ENCODE measurements around the gene P2RX1. TPM values are rescaled to one million over a fixed set of nuclear protein-coding genes. Genes with fewer than 3 reads are reported as not detected.

P2RX1 gene
- total and polyA plus RNA-seq, 5 donors from 2014 or later, result 2.3 TPM; not detected in 4

DNA sequence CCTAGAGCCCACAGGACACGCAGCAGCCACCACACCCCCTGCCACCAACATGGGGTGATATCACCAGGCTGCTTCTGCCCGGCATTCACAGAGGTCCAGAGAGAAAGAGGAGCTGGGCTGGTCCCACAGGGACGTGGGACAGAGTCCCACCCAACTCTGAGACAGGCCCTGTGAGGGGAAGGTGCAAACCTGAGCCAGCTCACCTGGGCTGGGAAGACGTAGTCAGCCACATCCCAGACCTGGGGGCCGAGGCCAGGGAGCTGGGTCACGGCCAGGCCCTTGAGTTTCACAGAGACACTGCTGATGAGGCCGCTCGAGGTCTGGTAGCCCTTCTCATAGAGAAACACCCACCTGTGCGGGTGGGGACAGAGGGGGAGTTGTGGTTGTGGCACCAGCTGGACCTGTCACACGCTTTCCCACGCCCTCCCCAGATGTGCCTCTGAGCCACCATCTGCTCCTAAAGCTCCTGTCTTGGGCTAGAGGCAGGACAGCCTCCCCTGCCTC is 11.2 kb downstream of the P2RX1 start:
- no peaks in the 10 kb centered on the region for H3K9me3 ChIP-seq (ENCODE audit: control insufficient read depth in 2 of 2, low read length in 2 of 2)
- H3K36me3 ChIP-seq (ENCODE audit: control insufficient read depth, insufficient read depth, low read length), result no peaks in the 10 kb centered on the region
- Mint-ChIP-seq H3K4me3 (no peak overlapping the region), H3K36me3 (no peaks in the 10 kb centered on the region), H3K27me3 (no peaks in the 10 kb centered on the region), H3K4me1 (peaks cover 0 to 3% (median 0%) of the 10 kb centered on the region in 4 donors), H3K9me3 (no peaks in the 10 kb centered on the region), H3K27ac (no peak overlapping the region)
- no peaks in the 10 kb centered on the region for H3K27me3 ChIP-seq (ENCODE audit: control insufficient read depth, insufficient read depth, low read length)
- no peak overlapping the region for H3K4me3 ChIP-seq (ENCODE audit: low read depth, low read length)
- H3K27ac ChIP-seq (ENCODE audit: insufficient read depth, low read length, poor library complexity, severe bottlenecking), result no peak overlapping the region
- ATAC-seq (ENCODE audit: low read depth in 2 of 2) (peak in 1 of 2 donors; percentile 33), DNase-seq (no peak)
- H3K4me1 ChIP-seq (ENCODE audit: control insufficient read depth, insufficient read depth, low read length, poor library complexity, severe bottlenecking), result no peaks in the 10 kb centered on the region

DNA sequence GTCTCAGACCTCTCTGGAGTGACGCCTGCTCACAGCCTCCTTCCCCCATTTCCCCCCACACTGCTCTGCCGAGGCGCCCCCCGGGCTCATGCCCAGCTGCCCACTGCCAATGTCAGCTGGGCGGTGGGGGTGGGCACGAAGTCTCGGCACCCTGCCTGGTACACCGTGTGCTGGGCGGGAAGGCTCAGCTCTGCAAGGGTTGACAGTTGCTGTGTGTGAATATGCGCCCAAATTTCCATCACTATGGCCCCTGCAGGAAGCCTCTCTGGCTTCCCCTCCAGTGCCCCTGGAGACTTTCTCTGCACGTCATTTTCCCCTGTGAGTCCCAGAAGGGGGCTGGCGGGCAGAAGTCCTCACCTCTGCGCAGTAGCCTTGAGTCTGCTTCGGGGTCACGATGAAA is 11.8 kb downstream of the P2RX1 start:
- Histone ChIP-seq H3K27ac (ENCODE audit: insufficient read depth, low read length, poor library complexity, severe bottlenecking) (no peak overlapping the region), H3K27me3 (ENCODE audit: control insufficient read depth, insufficient read depth, low read length) (no peaks in the 10 kb centered on the region), H3K4me1 (ENCODE audit: control insufficient read depth, insufficient read depth, low read length, poor library complexity, severe bottlenecking) (no peaks in the 10 kb centered on the region), H3K4me3 (ENCODE audit: low read depth, low read length) (no peak overlapping the region), H3K9me3 (ENCODE audit: control insufficient read depth in 2 of 2, low read length in 2 of 2) (no peaks in the 10 kb centered on the region), H3K36me3 (ENCODE audit: control insufficient read depth, insufficient read depth, low read length) (no peaks in the 10 kb centered on the region)
- Mint-ChIP-seq H3K27me3 (no peaks in the 10 kb centered on the region), H3K36me3 (no peaks in the 10 kb centered on the region), H3K4me3 (no peak overlapping the region), H3K9me3 (no peaks in the 10 kb centered on the region), H3K27ac (no peak overlapping the region), H3K4me1 (peaks cover 0 to 3% (median 0%) of the 10 kb centered on the region in 4 donors)
- DNase-seq, result no peak
- ATAC-seq (ENCODE audit: low read depth in 2 of 2), result no peak

DNA sequence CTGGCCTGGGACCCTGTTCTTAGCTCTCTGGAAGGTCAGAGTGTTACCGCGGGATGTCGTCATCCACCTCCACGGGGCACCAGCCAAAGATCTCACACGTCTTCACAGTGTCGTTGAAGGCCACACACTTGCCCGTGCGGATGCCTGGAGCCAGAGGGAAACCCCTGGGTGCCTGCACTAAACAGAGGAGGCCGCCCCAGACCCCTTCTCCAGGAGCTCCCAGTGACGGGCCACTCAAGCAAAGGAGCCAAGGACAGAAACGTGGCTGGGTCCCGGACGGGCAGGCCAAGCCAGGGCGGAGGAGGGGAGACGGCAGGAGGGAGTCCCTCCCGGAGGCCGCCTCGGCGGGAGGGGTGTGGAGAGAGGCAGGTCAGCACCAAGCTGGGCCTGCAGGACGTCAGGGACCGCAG is 12.4 kb downstream of the P2RX1 start:
- H3K9me3 Mint-ChIP-seq, result no peaks in the 10 kb centered on the region
- H3K27me3 ChIP-seq (ENCODE audit: control insufficient read depth, insufficient read depth, low read length), result no peaks in the 10 kb centered on the region
- no peaks in the 10 kb centered on the region for H3K36me3 Mint-ChIP-seq
- H3K27me3 Mint-ChIP-seq, result no peaks in the 10 kb centered on the region
- H3K4me1 ChIP-seq (ENCODE audit: control insufficient read depth, insufficient read depth, low read length, poor library complexity, severe bottlenecking), result no peaks in the 10 kb centered on the region
- H3K36me3 ChIP-seq (ENCODE audit: control insufficient read depth, insufficient read depth, low read length), result no peaks in the 10 kb centered on the region
- H3K4me3 ChIP-seq (ENCODE audit: low read depth, low read length), result no peak overlapping the region
- no peak overlapping the region for H3K4me3 Mint-ChIP-seq
- no peak overlapping the region for H3K27ac ChIP-seq (ENCODE audit: insufficient read depth, low read length, poor library complexity, severe bottlenecking)
- ATAC-seq (ENCODE audit: low read depth in 2 of 2) (no peak), DNase-seq (no peak)
- no peaks in the 10 kb centered on the region for H3K9me3 ChIP-seq (ENCODE audit: control insufficient read depth in 2 of 2, low read length in 2 of 2)
- H3K4me1 Mint-ChIP-seq, result no peaks in the 10 kb centered on the region
- H3K27ac Mint-ChIP-seq, result no peak overlapping the region

- DNase-seq, result no peak
- no peak overlapping the region for H3K27ac ChIP-seq (ENCODE audit: insufficient read depth, low read length, poor library complexity, severe bottlenecking)
- Mint-ChIP-seq H3K9me3 (no peaks in the 10 kb centered on the region), H3K4me3 (no peak overlapping the region), H3K4me1 (no peaks in the 10 kb centered on the region), H3K27ac (no peak overlapping the region), H3K27me3 (no peaks in the 10 kb centered on the region), H3K36me3 (no peaks in the 10 kb centered on the region)
- H3K9me3 ChIP-seq (ENCODE audit: control insufficient read depth in 2 of 2, low read length in 2 of 2), result no peaks in the 10 kb centered on the region
- H3K36me3 ChIP-seq (ENCODE audit: control insufficient read depth, insufficient read depth, low read length), result no peaks in the 10 kb centered on the region
- no peaks in the 10 kb centered on the region for H3K4me1 ChIP-seq (ENCODE audit: control insufficient read depth, insufficient read depth, low read length, poor library complexity, severe bottlenecking)
- no peak for ATAC-seq (ENCODE audit: low read depth in 2 of 2)
- H3K4me3 ChIP-seq (ENCODE audit: low read depth, low read length), result no peak overlapping the region
- no peaks in the 10 kb centered on the region for H3K27me3 ChIP-seq (ENCODE audit: control insufficient read depth, insufficient read depth, low read length)
These were observed 13.0 kb downstream of the P2RX1 start for GRCh38 chr17:3903051-3903825.

DNA sequence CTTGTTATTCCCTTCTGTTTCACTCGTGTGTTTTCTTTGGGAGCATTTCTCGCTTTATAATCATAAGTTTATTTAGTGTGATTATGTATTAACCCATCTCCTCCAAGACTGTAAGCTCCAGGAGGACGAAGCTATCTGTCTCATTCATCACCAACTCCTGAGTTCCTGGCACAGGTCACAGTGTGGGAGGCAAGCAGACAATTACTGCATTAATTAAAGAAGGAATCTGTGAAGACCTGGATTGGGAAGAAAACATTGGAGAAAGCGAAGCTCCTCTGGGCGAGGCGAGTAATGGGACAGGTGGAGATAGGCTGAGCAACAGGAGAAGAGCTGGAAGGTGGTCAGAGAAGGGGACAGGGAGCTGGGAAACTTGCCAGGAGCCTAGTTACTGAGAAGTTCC is 15.6 kb downstream of the P2RX1 start:
- Mint-ChIP-seq H3K4me3 (peak overlapping the region in 1 of 4 donors; percentile 3), H3K36me3 (no peaks in the 10 kb centered on the region), H3K27ac (no peak overlapping the region), H3K27me3 (no peaks in the 10 kb centered on the region), H3K9me3 (no peaks in the 10 kb centered on the region), H3K4me1 (no peaks in the 10 kb centered on the region)
- DNase-seq (no peak), ATAC-seq (ENCODE audit: low read depth in 2 of 2) (no peak)
- Histone ChIP-seq H3K4me3 (ENCODE audit: low read depth, low read length) (no peak overlapping the region), H3K36me3 (ENCODE audit: control insufficient read depth, insufficient read depth, low read length) (no peaks in the 10 kb centered on the region), H3K27me3 (ENCODE audit: control insufficient read depth, insufficient read depth, low read length) (no peaks in the 10 kb centered on the region), H3K27ac (ENCODE audit: insufficient read depth, low read length, poor library complexity, severe bottlenecking) (no peak overlapping the region), H3K4me1 (ENCODE audit: control insufficient read depth, insufficient read depth, low read length, poor library complexity, severe bottlenecking) (no peaks in the 10 kb centered on the region), H3K9me3 (ENCODE audit: control insufficient read depth in 2 of 2, low read length in 2 of 2) (no peaks in the 10 kb centered on the region)

- H3K27ac Mint-ChIP-seq, result no peak overlapping the region
- H3K4me1 ChIP-seq (ENCODE audit: control insufficient read depth, insufficient read depth, low read length, poor library complexity, severe bottlenecking), result peaks cover 9% of the 10 kb centered on the region
- H3K9me3 ChIP-seq (ENCODE audit: control insufficient read depth in 2 of 2, low read length in 2 of 2), result no peaks in the 10 kb centered on the region
- H3K4me3 Mint-ChIP-seq, result no peak overlapping the region
- no peak overlapping the region for H3K27ac ChIP-seq (ENCODE audit: insufficient read depth, low read length, poor library complexity, severe bottlenecking)
- no peak for DNase-seq
- H3K9me3 Mint-ChIP-seq, result no peaks in the 10 kb centered on the region
- H3K4me3 ChIP-seq (ENCODE audit: low read depth, low read length), result no peak overlapping the region
- H3K36me3 Mint-ChIP-seq, result no peaks in the 10 kb centered on the region
- no peaks in the 10 kb centered on the region for H3K36me3 ChIP-seq (ENCODE audit: control insufficient read depth, insufficient read depth, low read length)
- no peak for ATAC-seq (ENCODE audit: low read depth in 2 of 2)
- H3K4me1 Mint-ChIP-seq, result peaks cover 0 to 12% (median 7%) of the 10 kb centered on the region in 4 donors
- no peaks in the 10 kb centered on the region for H3K27me3 Mint-ChIP-seq
- no peaks in the 10 kb centered on the region for H3K27me3 ChIP-seq (ENCODE audit: control insufficient read depth, insufficient read depth, low read length)
These were observed 18.5 kb downstream of the P2RX1 start for GRCh38 chr17:3897731-3898130.

DNA sequence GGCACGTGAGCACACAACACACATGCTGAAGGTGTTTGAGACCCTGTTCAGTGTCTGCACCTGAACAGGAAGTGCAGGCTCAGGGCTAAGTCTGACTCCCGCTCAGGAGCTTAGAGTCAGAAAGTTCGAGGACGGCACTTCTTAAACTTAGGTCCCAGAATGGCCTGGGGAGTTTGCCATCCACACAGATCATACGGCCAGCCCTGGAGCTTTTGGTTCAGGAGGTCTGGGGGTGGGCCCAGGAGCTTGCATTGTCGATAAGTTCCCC is 19.4 kb downstream of the P2RX1 start:
- Histone ChIP-seq H3K4me1 (ENCODE audit: control insufficient read depth, insufficient read depth, low read length, poor library complexity, severe bottlenecking) (peaks cover 16% of the 10 kb centered on the region), H3K9me3 (ENCODE audit: control insufficient read depth in 2 of 2, low read length in 2 of 2) (no peaks in the 10 kb centered on the region), H3K27ac (ENCODE audit: insufficient read depth, low read length, poor library complexity, severe bottlenecking) (no peak overlapping the region), H3K27me3 (ENCODE audit: control insufficient read depth, insufficient read depth, low read length) (no peaks in the 10 kb centered on the region), H3K4me3 (ENCODE audit: low read depth, low read length) (no peak overlapping the region), H3K36me3 (ENCODE audit: control insufficient read depth, insufficient read depth, low read length) (no peaks in the 10 kb centered on the region)
- no peaks in the 10 kb centered on the region for H3K36me3 Mint-ChIP-seq
- H3K27ac Mint-ChIP-seq, result no peak overlapping the region
- no peaks in the 10 kb centered on the region for H3K9me3 Mint-ChIP-seq
- H3K4me1 Mint-ChIP-seq, result peaks cover 0 to 15% (median 8%) of the 10 kb centered on the region in 4 donors
- DNase-seq, result no peak
- ATAC-seq (ENCODE audit: low read depth in 2 of 2), result no peak
- H3K27me3 Mint-ChIP-seq, result no peaks in the 10 kb centered on the region
- H3K4me3 Mint-ChIP-seq, result no peak overlapping the region
